ENCODE results near the gene RPS6KB1. TPM values are rescaled to one million over a fixed set of nuclear protein-coding genes. Genes with fewer than 3 reads are reported as not detected.
"Not testable (repeated sequence)": the region's sequence is repeated elsewhere in the genome, so short reads cannot be mapped to it uniquely, and the experiment has no call there.

RPS6KB1 gene
- total RNA-seq, 2 donors from 2014 or later = 24.1 to 26.8 TPM

GRCh38 chr17:59903455-59903854, 10.5 kb downstream of the RPS6KB1 start:
- Histone ChIP-seq H3K4me3 (no peak overlapping the region), H3K27me3 (no peaks in the 10 kb centered on the region), H3K9me3 (no peaks in the 10 kb centered on the region), H3K27ac (no peak overlapping the region), H3K9ac (ENCODE audit: low read depth in 2 of 2, low read length in 2 of 2) (no peak overlapping the region), H3K36me3 (no peaks in the 10 kb centered on the region), H3K4me1 (no peaks in the 10 kb centered on the region)
- no peak for TF ChIP-seq CTCF (IDR thresholded peaks at IDR 0.05)
- intact Hi-C loops (cut with DNase I) = no loop called here
- DNase-seq = no peak

- Histone ChIP-seq H3K27me3 (no peaks in the 10 kb centered on the region), H3K4me1 (no peaks in the 10 kb centered on the region), H3K4me3 (no peak overlapping the region), H3K36me3 (no peaks in the 10 kb centered on the region), H3K9ac (ENCODE audit: low read depth in 2 of 2, low read length in 2 of 2) (no peak overlapping the region), H3K9me3 (no peaks in the 10 kb centered on the region), H3K27ac (no peak overlapping the region)
- no peak for DNase-seq
- intact Hi-C loops (cut with DNase I) = no loop called here
- no peak for TF ChIP-seq CTCF (IDR thresholded peaks at IDR 0.05)
Measured at GRCh38 chr17:59907467-59907866, 14.5 kb downstream of the RPS6KB1 start.

- no peak overlapping the region for H3K4me3 ChIP-seq
- DNase-seq = no peak
- no peaks in the 10 kb centered on the region for H3K27me3 ChIP-seq
- intact Hi-C loops (cut with DNase I) = no loop called here
- H3K36me3 ChIP-seq = no peaks in the 10 kb centered on the region
- no peaks in the 10 kb centered on the region for H3K4me1 ChIP-seq
- peak; percentile 67 for TF ChIP-seq CTCF (IDR thresholded peaks at IDR 0.05)
- no peak overlapping the region for H3K9ac ChIP-seq (ENCODE audit: low read depth in 2 of 2, low read length in 2 of 2)
- H3K27ac ChIP-seq = no peak overlapping the region
- no peaks in the 10 kb centered on the region for H3K9me3 ChIP-seq
Measured at GRCh38 chr17:59914274-59914854, 21.4 kb downstream of the RPS6KB1 start.

- no peak for TF ChIP-seq CTCF (IDR thresholded peaks at IDR 0.05)
- intact Hi-C loops (cut with DNase I) = loop anchor here (5.0 kb wide), 1 partner anchor 121 kb away; no protein-coding TSS in a partner anchor
- DNase-seq = no peak
Measured at GRCh38 chr17:59916446-59916845, 23.5 kb downstream of the RPS6KB1 start.

GRCh38 chr17:59920637-59921036, 27.7 kb downstream of the RPS6KB1 start:
- DNase-seq; H3K27me3 ChIP-seq; H3K36me3 ChIP-seq; H3K4me1 ChIP-seq; intact Hi-C loops (cut with DNase I); H3K9ac ChIP-seq (ENCODE audit: low read depth in 2 of 2, low read length in 2 of 2); H3K27ac ChIP-seq; H3K4me3 ChIP-seq; H3K9me3 ChIP-seq: not testable (repeated sequence)

More at GRCh38 chr17:59916446-59916845, 23.5 kb downstream of the RPS6KB1 start:
- H3K36me3 ChIP-seq = no peaks in the 10 kb centered on the region
- no peaks in the 10 kb centered on the region for H3K9me3 ChIP-seq
- H3K4me3 ChIP-seq = no peak overlapping the region
- H3K27me3 ChIP-seq = no peaks in the 10 kb centered on the region
- no peaks in the 10 kb centered on the region for H3K4me1 ChIP-seq
- no peak overlapping the region for H3K9ac ChIP-seq (ENCODE audit: low read depth in 2 of 2, low read length in 2 of 2)
- no peak overlapping the region for H3K27ac ChIP-seq

- H3K27ac ChIP-seq; intact Hi-C loops (cut with DNase I); H3K4me1 ChIP-seq; H3K9ac ChIP-seq (ENCODE audit: low read depth in 2 of 2, low read length in 2 of 2); H3K4me3 ChIP-seq; H3K27me3 ChIP-seq; H3K36me3 ChIP-seq; DNase-seq; H3K9me3 ChIP-seq: not testable (repeated sequence)
Measured at GRCh38 chr17:59930121-59930520, 37.2 kb downstream of the RPS6KB1 start.

- H3K9ac ChIP-seq (ENCODE audit: low read depth in 2 of 2, low read length in 2 of 2); intact Hi-C loops (cut with DNase I); H3K4me3 ChIP-seq; H3K4me1 ChIP-seq; H3K27ac ChIP-seq; H3K27me3 ChIP-seq; H3K9me3 ChIP-seq; DNase-seq; H3K36me3 ChIP-seq: not testable (repeated sequence)
Measured at GRCh38 chr17:59930768-59931167, 37.8 kb downstream of the RPS6KB1 start.

GRCh38 chr17:59933317-59933716, 40.4 kb downstream of the RPS6KB1 start:
- H3K36me3 ChIP-seq; H3K9ac ChIP-seq (ENCODE audit: low read depth in 2 of 2, low read length in 2 of 2); H3K27me3 ChIP-seq; DNase-seq; H3K4me3 ChIP-seq; H3K27ac ChIP-seq; H3K4me1 ChIP-seq; H3K9me3 ChIP-seq; intact Hi-C loops (cut with DNase I): not testable (repeated sequence)

GRCh38 chr17:59940697-59941096, 47.8 kb downstream of the RPS6KB1 start:
- DNase-seq; H3K4me1 ChIP-seq; H3K9me3 ChIP-seq; intact Hi-C loops (cut with DNase I); H3K9ac ChIP-seq (ENCODE audit: low read depth in 2 of 2, low read length in 2 of 2); H3K4me3 ChIP-seq; H3K27ac ChIP-seq; H3K27me3 ChIP-seq; H3K36me3 ChIP-seq: not testable (repeated sequence)
